ENCODE data around the gene KLHL26. TPM values are rescaled to one million over a fixed set of nuclear protein-coding genes. Genes with fewer than 3 reads are reported as not detected.

Gene KLHL26
- total and polyA plus RNA-seq, 2 of the 13 experiments (the other 11 are each of a cell fraction or from before 2014, with no cell fraction given) = 1.5 to 1.7 TPM

GRCh38 chr19:18604820-18605159, 32.0 kb upstream of the KLHL26 start:
- H3K4me2 ChIP-seq (ENCODE audit: low read depth, low read length) = peak overlapping the region; percentile 91
- no peak overlapping the region for H3K27ac ChIP-seq (ENCODE audit: extremely low read length, insufficient read depth, low read length)
- CTCF ChIA-PET (ENCODE audit: low intra/inter-chr PET ratio, low total read pairs) = no interaction called here
- 57% methylated on average over 10 of the region's 10 CpGs for WGBS (ENCODE audit: low lambda C conversion rate)
- POLR2A ChIA-PET = interaction anchor here (1.6 kb wide), 1 partner anchor 16 kb away, joined by 4 read pairs; no protein-coding TSS in a partner anchor
- ATAC-seq (no peak), DNase-seq (ENCODE audit: low spot score) (no peak), FAIRE-seq (no peak)
- peaks cover 26% of the 10 kb centered on the region for H4K20me1 ChIP-seq (ENCODE audit: insufficient read depth, low read length)
- no peak overlapping the region for H2AFZ ChIP-seq (ENCODE audit: low read length)
- H3K27me3 ChIP-seq (ENCODE audit: control insufficient read depth in 1 of 2, insufficient read depth in 2 of 2, low read length in 2 of 2) = no peaks in the 10 kb centered on the region; a peak in 1 of 5 replicates
- peaks cover 34% of the 10 kb centered on the region for H3K79me2 ChIP-seq (ENCODE audit: insufficient read depth, low read length)
- no TSS peak for BruUV-seq (replicated peaks)
- H3K4me1 ChIP-seq (ENCODE audit: insufficient read depth, low read length) = peaks cover 48% of the 10 kb centered on the region
- H3K9ac ChIP-seq (ENCODE audit: insufficient read depth, low read depth, low read length) = peak overlapping the region; percentile 80
- intact Hi-C loops (cut with micrococcal nuclease; ENCODE audit: unreplicated experiment) (no loop called here), in situ Hi-C loops (cut with HindIII; ENCODE audit: extremely low pct_ligation_motif_present, low pct_unique_long_range_greater_than_20kb) (no loop called here)
- peak overlapping the region; percentile 67 to 82 (median 82) for H3K4me3 ChIP-seq (replicated peaks in 1 of 3; ENCODE audit: insufficient read depth in 1 of 3, low read depth in 2 of 3, low read length in 3 of 3)
- H3K36me3 ChIP-seq (replicated peaks in 1 of 2; ENCODE audit: control insufficient read depth in 1 of 2, insufficient read depth in 2 of 2, low read length in 2 of 2) = peaks cover 6 to 15% of the 10 kb centered on the region in 2 experiments; a peak in 3 of 5 replicates
- no peaks in the 10 kb centered on the region for H3K9me3 ChIP-seq (ENCODE audit: low read length)
- TF ChIP-seq KAT7 (CRISPR knock-in tag; IDR thresholded peaks at IDR 0.05; ENCODE audit: borderline replicate concordance) (no peak), HDAC6 (IDR thresholded peaks at IDR 0.05; ENCODE audit: low read depth, low read length) (no peak), ZNF441 (CRISPR knock-in tag; IDR thresholded peaks at IDR 0.05; ENCODE audit: borderline replicate concordance) (no peak), GABPB1 (CRISPR knock-in tag; IDR thresholded peaks at IDR 0.05) (no peak), ZNF318 (CRISPR knock-in tag; IDR thresholded peaks at IDR 0.05) (no peak), PLRG1 (conservative IDR thresholded peaks at IDR 0.05) (no peak), MBD4 (IDR thresholded peaks at IDR 0.05; ENCODE audit: borderline replicate concordance, low read length) (no peak), CENPT (CRISPR knock-in tag; IDR thresholded peaks at IDR 0.05; ENCODE audit: low read depth) (no peak), ZNF333 (CRISPR knock-in tag; IDR thresholded peaks at IDR 0.05; ENCODE audit: borderline replicate concordance) (no peak), ZSCAN30 (CRISPR knock-in tag; IDR thresholded peaks at IDR 0.05) (no peak), KMT2B (CRISPR knock-in tag; IDR thresholded peaks at IDR 0.05) (no peak)
- TF ChIP-seq, protein P1, sequence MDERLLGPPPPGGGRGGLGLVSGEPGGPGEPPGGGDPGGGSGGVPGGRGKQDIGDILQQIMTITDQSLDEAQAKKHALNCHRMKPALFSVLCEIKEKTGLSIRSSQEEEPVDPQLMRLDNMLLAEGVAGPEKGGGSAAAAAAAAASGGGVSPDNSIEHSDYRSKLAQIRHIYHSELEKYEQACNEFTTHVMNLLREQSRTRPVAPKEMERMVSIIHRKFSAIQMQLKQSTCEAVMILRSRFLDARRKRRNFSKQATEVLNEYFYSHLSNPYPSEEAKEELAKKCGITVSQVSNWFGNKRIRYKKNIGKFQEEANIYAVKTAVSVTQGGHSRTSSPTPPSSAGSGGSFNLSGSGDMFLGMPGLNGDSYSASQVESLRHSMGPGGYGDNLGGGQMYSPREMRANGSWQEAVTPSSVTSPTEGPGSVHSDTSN (CRISPR knock-in tag; IDR thresholded peaks at IDR 0.05) = no peak
- TF ChIP-seq, protein P2, sequence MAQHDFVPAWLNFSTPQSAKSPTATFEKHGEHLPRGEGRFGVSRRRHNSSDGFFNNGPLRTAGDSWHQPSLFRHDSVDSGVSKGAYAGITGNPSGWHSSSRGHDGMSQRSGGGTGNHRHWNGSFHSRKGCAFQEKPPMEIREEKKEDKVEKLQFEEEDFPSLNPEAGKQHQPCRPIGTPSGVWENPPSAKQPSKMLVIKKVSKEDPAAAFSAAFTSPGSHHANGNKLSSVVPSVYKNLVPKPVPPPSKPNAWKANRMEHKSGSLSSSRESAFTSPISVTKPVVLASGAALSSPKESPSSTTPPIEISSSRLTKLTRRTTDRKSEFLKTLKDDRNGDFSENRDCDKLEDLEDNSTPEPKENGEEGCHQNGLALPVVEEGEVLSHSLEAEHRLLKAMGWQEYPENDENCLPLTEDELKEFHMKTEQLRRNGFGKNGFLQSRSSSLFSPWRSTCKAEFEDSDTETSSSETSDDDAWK (CRISPR knock-in tag; IDR thresholded peaks at IDR 0.05) = no peak
